Left ventricle myocardium superior (tissue), 1 donor: ENCODE data around the gene SMAD3. TPM values are rescaled to one million over a fixed set of nuclear protein-coding genes. Genes with fewer than 3 reads are reported as not detected.
A peak's percentile ranks its signal among the peaks of the same experiment; 100 is the strongest.

Experiments
- ATAC-seq: fragments of 200-7000 bp; cut with Tn5 transposase; one replicate; pipeline ENCODE4 v1.9.1; 2020; ENCODE audit warnings: mild to moderate bottlenecking, moderate library complexity
- DNase-seq: peaks from one replicate; pipeline ENCODE4 v3.0.0-alpha.2; 2020
- intact Hi-C: fragments of 100-400 bp; cut with micrococcal nuclease; formaldehyde crosslinking; loops from one replicate; pipeline ENCODE4 v1.11.0; 2022
- total RNA-seq: library from RNA; stranded (reverse); fragmentation: NEBNext Ultra II Directional; extraction: Animal tissue kit (Norgen Biotek cat#: 25700); gene quantifications from one replicate; pipeline ENCODE4 v1.2.1, GENCODE V29; 2021
- donor health status: DM: no; HTN: yes; CAD: no; lungs with severe emphysema.

The SMAD3 gene
- total RNA-seq, 1 donor from 2014 or later: 16.7 TPM

GRCh38 chr15:67165254-67166253 is 100.2 kb downstream of the SMAD3 start:
- intact Hi-C loops: loop anchor here (10.0 kb wide), 2 partner anchors 89 to 91 kb away; partner anchors contain the start of genes AAGAB and IQCH
- DNase-seq (peak; percentile 62), ATAC-seq (peak; percentile 58)

GRCh38 chr15:67166280-67167009 is 101.0 kb downstream of the SMAD3 start:
- intact Hi-C loops: loop anchor here (10.0 kb wide), 2 partner anchors 88 to 92 kb away; partner anchors contain the start of genes AAGAB and IQCH

GRCh38 chr15:67167091-67167490 is 101.7 kb downstream of the SMAD3 start:
- intact Hi-C loops: loop anchor here (10.0 kb wide), 2 partner anchors 88 to 92 kb away; partner anchors contain the start of genes AAGAB and IQCH
- no peak for ATAC-seq
- DNase-seq: no peak

More at GRCh38 chr15:67166280-67167009, 101.0 kb downstream of the SMAD3 start:
- ATAC-seq: no peak
- no peak for DNase-seq

- intact Hi-C loops: loop anchor here (10.0 kb wide), 2 partner anchors 86 to 94 kb away; partner anchors contain the start of genes AAGAB and IQCH
- ATAC-seq (no peak), DNase-seq (no peak)
These were observed 103.3 kb downstream of the SMAD3 start for GRCh38 chr15:67168694-67169093.

- ATAC-seq: no peak
- peak; percentile 23 for DNase-seq
- intact Hi-C loops: no loop called here
These were observed 104.9 kb downstream of the SMAD3 start for GRCh38 chr15:67170143-67170925.

GRCh38 chr15:67171471-67171870 is 106.1 kb downstream of the SMAD3 start:
- DNase-seq (no peak), ATAC-seq (no peak)
- intact Hi-C loops: no loop called here

- ATAC-seq (no peak), DNase-seq (peak; percentile 15)
- intact Hi-C loops: no loop called here
These were observed 106.8 kb downstream of the SMAD3 start for GRCh38 chr15:67172172-67172571.

GRCh38 chr15:67173005-67173404 is 107.6 kb downstream of the SMAD3 start:
- ATAC-seq: no peak
- DNase-seq: no peak
- intact Hi-C loops: no loop called here

- DNase-seq: peak; percentile 24
- no peak for ATAC-seq
- intact Hi-C loops: no loop called here
These were observed 108.4 kb downstream of the SMAD3 start for GRCh38 chr15:67173786-67174185.

- no peak for ATAC-seq
- peak; percentile 22 for DNase-seq
- intact Hi-C loops: no loop called here
These were observed 109.0 kb downstream of the SMAD3 start for GRCh38 chr15:67174446-67174845.

GRCh38 chr15:67174864-67175573 is 109.6 kb downstream of the SMAD3 start:
- intact Hi-C loops: no loop called here
- DNase-seq (peak; percentile 13), ATAC-seq (no peak)

- DNase-seq: peak; percentile 32
- intact Hi-C loops: no loop called here
These were observed 110.3 kb downstream of the SMAD3 start for GRCh38 chr15:67175643-67176071.

GRCh38 chr15:67176195-67176971 is 111.0 kb downstream of the SMAD3 start:
- intact Hi-C loops: no loop called here
- ATAC-seq: peak; percentile 86
- peak; percentile 84 for DNase-seq

More at GRCh38 chr15:67175643-67176071, 110.3 kb downstream of the SMAD3 start:
- ATAC-seq: peak; percentile 11

GRCh38 chr15:67177752-67178151 is 112.3 kb downstream of the SMAD3 start:
- intact Hi-C loops: no loop called here
- ATAC-seq (peak; percentile 6), DNase-seq (peak; percentile 30)

GRCh38 chr15:67178569-67179210 is 113.3 kb downstream of the SMAD3 start:
- intact Hi-C loops: no loop called here
- ATAC-seq (peak; percentile 37), DNase-seq (peak; percentile 30)

GRCh38 chr15:67179411-67179995 is 114.1 kb downstream of the SMAD3 start:
- intact Hi-C loops: no loop called here
- DNase-seq (no peak), ATAC-seq (no peak)

- ATAC-seq (no peak), DNase-seq (peak; percentile 36)
- intact Hi-C loops: no loop called here
These were observed 114.6 kb downstream of the SMAD3 start for GRCh38 chr15:67180035-67180434.
